ENCODE results near the gene MAP1LC3B. TPM values are rescaled to one million over a fixed set of nuclear protein-coding genes. Genes with fewer than 3 reads are reported as not detected.

MAP1LC3B gene
- total RNA-seq, 1 donor from 2014 or later: 39.5 TPM

GRCh38 chr16:87366930-87367329 is 25.2 kb upstream of the MAP1LC3B start:
- H3K4me3 ChIP-seq (ENCODE audit: low read depth, low read length): no peak overlapping the region
- DNase-seq (ENCODE audit: low read depth): no peak
- no peak for TF ChIP-seq CTCF (conservative IDR thresholded peaks at IDR 0.05; ENCODE audit: low read depth, low read length)

- no peak overlapping the region for H3K4me3 ChIP-seq (ENCODE audit: low read depth, low read length)
- TF ChIP-seq CTCF (conservative IDR thresholded peaks at IDR 0.05; ENCODE audit: low read depth, low read length): no peak
- DNase-seq (ENCODE audit: low read depth): no peak
Measured at GRCh38 chr16:87367529-87367928, 24.6 kb upstream of the MAP1LC3B start.

GRCh38 chr16:87368029-87368770 is 23.9 kb upstream of the MAP1LC3B start:
- no peak for DNase-seq (ENCODE audit: low read depth)
- no peak overlapping the region for H3K4me3 ChIP-seq (ENCODE audit: low read depth, low read length)
- TF ChIP-seq CTCF (conservative IDR thresholded peaks at IDR 0.05; ENCODE audit: low read depth, low read length): no peak

- TF ChIP-seq CTCF (conservative IDR thresholded peaks at IDR 0.05; ENCODE audit: low read depth, low read length): no peak
- no peak overlapping the region for H3K4me3 ChIP-seq (ENCODE audit: low read depth, low read length)
- no peak for DNase-seq (ENCODE audit: low read depth)
Measured at GRCh38 chr16:87369117-87369765, 22.9 kb upstream of the MAP1LC3B start.

GRCh38 chr16:87369796-87370719 is 22.1 kb upstream of the MAP1LC3B start:
- no peak for DNase-seq (ENCODE audit: low read depth)
- no peak overlapping the region for H3K4me3 ChIP-seq (ENCODE audit: low read depth, low read length)
- TF ChIP-seq CTCF (conservative IDR thresholded peaks at IDR 0.05; ENCODE audit: low read depth, low read length): no peak

- no peak for DNase-seq (ENCODE audit: low read depth)
- no peak overlapping the region for H3K4me3 ChIP-seq (ENCODE audit: low read depth, low read length)
- TF ChIP-seq CTCF (conservative IDR thresholded peaks at IDR 0.05; ENCODE audit: low read depth, low read length): no peak
Measured at GRCh38 chr16:87371261-87371866, 20.8 kb upstream of the MAP1LC3B start.

All from epithelial cell of proximal tubule (primary cell).